Urinary bladder (tissue), 4 donors: ENCODE measurements around the gene TXK. TPM values are rescaled to one million over a fixed set of nuclear protein-coding genes. Genes with fewer than 3 reads are reported as not detected.
"Not testable (repeated sequence)": the region's sequence is repeated elsewhere in the genome, so short reads cannot be mapped to it uniquely, and the experiment has no call there.

Experiments
- DNase-seq: peaks from one replicate; pipeline ENCODE4 v3.0.0-alpha.2; 2015; ENCODE audit errors: extremely low spot score
- H3K27ac ChIP-seq: one replicate; pipeline ENCODE4 v1.5.1; 2013; ENCODE audit warnings: low read depth, mild to moderate bottlenecking, moderate library complexity
- H3K36me3 ChIP-seq: one replicate; pipeline ENCODE4 v1.6.1; 2013; ENCODE audit warnings: mild to moderate bottlenecking, moderate library complexity; ENCODE audit not compliant: insufficient read depth
- H3K4me1 ChIP-seq: one replicate; pipeline ENCODE4 v1.6.1; 2013; ENCODE audit warnings: mild to moderate bottlenecking, moderate library complexity; ENCODE audit not compliant: insufficient read depth
- H3K4me3 ChIP-seq: one replicate; pipeline ENCODE4 v1.5.1; 2013; ENCODE audit warnings: low read depth, low read length
- WGBS: extraction: QIAGEN DNeasy Blood & Tissue Kit; methylation state at CpG from one replicate; pipeline ENCODE4 v1.1.7; 2013; 5-methylcytosine and 5-hydroxymethylcytosine counted together
- polyA plus RNA-seq: library from polyadenylated mRNA; stranded (reverse); fragments of 200-250 nt; gene quantifications from one replicate; pipeline ENCODE4 v1.2.3, GENCODE V29; 2013
- total RNA-seq: library from RNA; depleted of rRNA; stranded (reverse); fragments of >200 nt; gene quantifications from one replicate; pipeline ENCODE4 v1.2.3, GENCODE V29; 2014
- donor health status: healthy with polysubstance abuse.
- donor health status: healthy.

Gene TXK
- total RNA-seq (7.3 TPM), polyA plus RNA-seq (0.89 TPM)

DNA sequence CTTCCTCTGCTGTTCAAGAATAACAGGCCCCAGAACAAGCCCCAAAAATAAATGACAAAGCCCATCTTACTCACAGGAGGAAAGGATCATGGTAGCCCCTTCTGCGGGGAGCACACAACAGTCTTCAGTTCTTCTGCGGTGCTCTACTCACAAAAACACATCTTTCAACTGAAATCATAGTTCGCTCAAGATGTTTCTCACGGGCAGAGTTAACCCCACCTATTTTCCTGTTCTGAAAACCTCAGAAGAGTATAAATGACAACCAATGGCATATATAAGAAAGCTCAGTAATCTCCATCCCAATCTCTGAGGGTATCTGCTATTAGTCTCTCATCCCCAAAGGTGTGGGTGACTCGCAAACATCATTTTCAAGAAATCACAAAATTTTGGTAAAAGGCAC, at the start of gene TXK:
TXK (minus strand) TSS at position 170 of the 400 bp plus-strand sequence; CDS start at position 90, 80 bp downstream.
- Histone ChIP-seq H3K4me3 (no peak within 1 kb of the TSS), H3K4me1 (no peaks in the 10 kb centered on the region), H3K36me3 (peaks cover 4% of the 10 kb centered on the region), H3K27ac (no peak within 1 kb of the TSS)
- 86% methylated on average over 5 of the region's 5 CpGs for WGBS
- DNase-seq, result no peak

DNA sequence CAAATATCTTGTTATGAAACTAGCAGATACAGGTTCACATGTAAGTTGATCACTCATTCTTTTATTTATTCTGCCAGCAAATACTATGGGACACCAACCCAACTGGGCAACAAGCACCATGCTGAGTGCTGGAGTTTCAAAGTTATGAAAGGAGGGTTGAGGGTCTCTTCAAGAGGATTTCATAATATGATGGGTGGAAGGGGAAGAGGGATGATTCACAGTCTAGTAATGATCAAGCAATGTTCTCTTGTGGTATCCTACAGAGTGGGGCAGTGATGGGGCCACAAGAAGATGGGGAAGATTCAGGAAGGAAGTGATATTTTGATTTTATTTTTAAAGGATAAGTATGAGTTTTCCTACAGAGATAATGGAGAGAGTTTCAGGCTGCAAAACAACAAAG, 46.2 kb upstream of the TXK start:
- no peaks in the 10 kb centered on the region for H3K36me3 ChIP-seq
- no peaks in the 10 kb centered on the region for H3K4me1 ChIP-seq
- H3K4me3 ChIP-seq, result no peak overlapping the region
- H3K27ac ChIP-seq, result no peak overlapping the region
- no peak for DNase-seq

DNA sequence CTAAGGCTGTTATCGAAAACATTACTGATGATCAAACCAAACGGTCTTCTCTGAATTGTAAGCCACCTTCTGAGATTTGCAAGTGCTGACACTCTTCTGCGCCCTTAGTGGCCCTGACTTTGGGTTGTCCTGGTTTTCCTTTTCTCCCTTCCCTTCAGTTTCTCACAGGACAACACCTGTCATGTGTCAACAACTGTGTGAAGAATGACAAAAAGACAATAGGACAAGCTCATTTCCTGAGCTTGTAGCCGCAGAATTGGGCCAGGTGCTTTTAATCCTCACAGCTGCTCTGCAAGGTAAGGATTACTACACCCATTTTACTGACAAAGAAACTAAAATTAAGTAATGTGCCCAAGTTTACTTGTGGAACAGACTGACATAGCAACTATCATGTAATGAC, 44.9 kb upstream of the TXK start:
- Histone ChIP-seq H3K36me3 (no peaks in the 10 kb centered on the region), H3K27ac (no peak overlapping the region), H3K4me3 (no peak overlapping the region), H3K4me1 (no peaks in the 10 kb centered on the region)
- WGBS, result 72% methylated on average over 4 of the region's 4 CpGs
- no peak for DNase-seq

DNA sequence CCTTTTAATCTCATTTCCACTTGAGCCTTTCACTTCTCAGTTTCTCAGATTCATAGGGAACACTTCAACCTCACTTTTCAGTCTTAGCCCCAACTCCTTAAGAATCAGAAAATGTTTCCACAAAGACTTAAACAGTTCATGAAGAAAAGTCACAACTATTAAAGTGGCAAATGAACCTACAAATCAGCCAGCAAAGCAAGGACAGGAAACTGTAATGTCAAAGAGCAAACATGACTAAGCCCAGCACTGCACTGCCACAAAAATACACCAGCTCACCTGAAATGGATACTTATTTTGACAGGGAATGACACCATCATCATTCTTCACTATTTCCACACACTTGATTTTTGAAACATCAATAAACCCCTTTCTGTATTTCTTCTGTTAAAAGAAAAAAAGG, 41.8 kb upstream of the TXK start:
- no peak overlapping the region for H3K27ac ChIP-seq
- H3K36me3 ChIP-seq, result no peaks in the 10 kb centered on the region
- H3K4me1 ChIP-seq, result no peaks in the 10 kb centered on the region
- no peak for DNase-seq
- H3K4me3 ChIP-seq, result no peak overlapping the region

DNA sequence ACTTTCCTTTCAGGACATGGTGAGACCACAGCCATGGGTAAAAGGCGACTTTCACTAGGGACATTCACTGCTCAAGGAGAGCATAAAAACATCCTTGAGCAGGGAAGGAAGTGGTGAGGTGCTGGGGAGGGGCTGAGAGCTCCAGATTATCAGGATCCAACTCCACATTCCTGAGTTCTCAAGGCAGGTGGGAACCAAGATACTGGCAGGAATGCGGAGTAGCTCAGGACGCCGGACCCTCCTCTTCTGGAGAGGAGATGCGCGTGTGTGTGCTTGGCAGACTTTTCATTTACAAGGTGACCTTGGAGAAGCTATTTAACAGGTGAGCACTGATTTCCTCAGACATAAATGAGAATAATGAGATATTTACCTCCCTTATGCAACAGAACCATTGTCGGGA, 41.3 kb upstream of the TXK start:
- no peak for DNase-seq
- 53% methylated on average over 7 of the region's 7 CpGs for WGBS
- Histone ChIP-seq H3K27ac (no peak overlapping the region), H3K36me3 (no peaks in the 10 kb centered on the region), H3K4me1 (no peaks in the 10 kb centered on the region), H3K4me3 (no peak overlapping the region)

DNA sequence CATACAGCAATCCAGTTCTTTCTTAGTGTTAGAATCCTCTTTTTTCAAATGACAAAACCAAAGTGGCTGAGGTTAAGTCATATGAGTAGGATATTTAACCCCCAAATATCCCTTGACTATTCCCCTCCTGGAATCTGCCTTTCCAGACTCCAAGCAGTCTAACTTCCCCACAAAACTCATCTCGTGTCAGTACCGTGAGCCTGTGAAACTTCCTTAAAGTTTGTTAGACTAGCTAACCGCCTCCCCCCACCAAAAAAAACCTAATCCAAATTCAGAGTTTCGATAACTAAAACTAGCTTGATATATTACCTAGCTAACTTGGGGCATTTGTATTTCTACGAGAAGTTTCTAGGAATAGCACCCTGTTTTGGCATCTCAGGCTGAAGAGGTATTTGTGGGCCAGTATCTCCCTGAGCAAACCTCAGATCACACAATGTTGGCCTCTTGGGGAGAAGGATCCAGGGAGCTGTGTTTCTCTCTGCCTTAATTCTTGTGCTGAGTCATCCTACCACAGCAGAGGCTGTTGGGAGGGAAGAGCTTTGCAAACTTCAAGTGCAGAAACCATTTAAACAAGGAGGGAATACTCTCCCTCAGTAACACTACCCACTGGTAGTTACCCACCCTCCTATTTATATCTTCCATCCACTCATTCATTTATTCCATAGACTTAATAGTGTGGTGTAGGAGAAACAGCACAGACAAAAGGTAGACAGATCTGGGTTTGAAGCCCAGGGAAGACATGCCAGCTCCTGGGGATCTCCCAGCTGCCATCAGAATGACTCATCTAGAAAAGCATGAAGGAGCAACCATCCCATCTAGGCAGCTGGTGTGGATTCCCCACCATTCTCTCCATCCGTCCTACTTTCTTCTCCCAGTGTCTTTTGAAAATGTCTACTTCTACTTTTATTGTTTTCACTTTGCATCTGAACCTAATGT, 39.3 kb upstream of the TXK start:
- no peak overlapping the region for H3K27ac ChIP-seq
- no peaks in the 10 kb centered on the region for H3K36me3 ChIP-seq
- H3K4me1 ChIP-seq, result no peaks in the 10 kb centered on the region
- no peak for DNase-seq
- 74% methylated on average over 6 of the region's 6 CpGs for WGBS
- no peak overlapping the region for H3K4me3 ChIP-seq

DNA sequence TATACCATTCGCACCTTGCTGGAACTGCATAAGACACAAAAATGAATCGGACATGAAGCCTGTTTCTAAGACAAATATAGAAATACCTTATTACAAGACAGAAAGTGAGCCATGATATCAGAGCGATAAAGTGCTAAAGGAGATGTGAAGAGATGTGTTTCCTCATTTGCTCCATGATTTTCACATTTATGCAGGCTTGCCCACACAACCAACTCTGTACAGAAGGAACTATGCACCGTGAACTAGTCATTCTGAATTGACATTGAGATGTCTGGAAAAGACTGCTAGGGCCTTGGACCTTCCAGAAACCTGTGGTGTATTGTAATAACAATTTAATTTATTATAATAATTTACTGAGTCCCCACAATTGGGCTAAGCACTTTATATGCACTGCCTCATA, 38.6 kb upstream of the TXK start:
- Histone ChIP-seq H3K36me3 (peaks cover under 1% of the 10 kb centered on the region), H3K4me3 (no peak overlapping the region), H3K4me1 (no peaks in the 10 kb centered on the region), H3K27ac (no peak overlapping the region)
- DNase-seq, result no peak
- 70% methylated on average over 4 of the region's 4 CpGs for WGBS

DNA sequence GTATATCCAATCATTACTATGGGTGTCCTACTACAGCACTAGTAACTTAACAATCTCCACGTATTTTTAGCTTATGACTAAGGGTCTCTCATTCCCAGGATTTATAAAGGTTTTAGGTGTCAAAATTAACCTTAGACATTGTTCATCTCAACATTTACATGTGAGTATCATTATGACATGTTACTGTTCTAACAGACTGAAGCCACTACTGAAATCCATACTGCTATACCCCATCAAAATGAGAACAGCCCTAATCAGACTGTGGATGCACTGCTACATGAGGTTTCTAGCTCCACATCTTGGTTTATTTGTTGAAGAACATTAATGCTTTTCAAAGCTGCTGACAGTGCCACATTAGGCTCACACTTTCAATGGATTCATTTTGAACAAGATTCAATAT, 35.6 kb upstream of the TXK start:
- Histone ChIP-seq H3K27ac (no peak overlapping the region), H3K4me3 (no peak overlapping the region), H3K36me3 (peaks cover 2% of the 10 kb centered on the region), H3K4me1 (no peaks in the 10 kb centered on the region)
- DNase-seq, result no peak
- WGBS, result 0% methylated on average over 1 of the region's 1 CpG

DNA sequence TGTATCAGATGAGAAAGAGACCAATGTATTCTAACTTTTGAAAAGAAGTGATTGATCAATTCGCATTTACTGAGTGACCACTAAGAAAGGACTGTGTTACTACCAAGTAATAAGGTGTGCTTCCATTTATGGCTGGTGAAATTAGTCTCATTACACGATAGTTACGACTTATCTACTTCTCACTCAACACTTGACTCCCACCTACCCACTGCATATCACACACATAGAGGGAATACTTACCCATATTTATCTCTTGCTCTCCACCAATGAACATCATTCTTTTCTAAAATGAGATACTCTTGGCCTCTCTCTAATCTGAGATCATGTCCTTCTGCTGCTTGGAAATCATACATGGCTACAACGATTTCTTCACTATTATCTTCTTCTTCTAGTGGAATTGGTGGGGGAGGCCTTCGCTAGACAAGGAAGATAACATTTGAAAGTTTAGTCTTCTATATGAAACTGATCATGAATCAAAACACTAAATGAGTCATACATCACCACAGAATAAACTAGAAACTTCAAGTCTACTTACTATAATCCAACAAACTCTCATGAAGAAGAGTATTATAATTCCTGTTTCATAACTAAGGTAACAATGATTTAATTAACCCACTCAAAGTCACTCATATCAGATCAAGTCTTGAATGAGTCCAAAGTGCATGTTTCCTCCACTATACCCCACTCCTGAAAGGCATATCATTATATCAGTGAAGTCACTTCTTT, 33.7 kb upstream of the TXK start:
- Histone ChIP-seq H3K4me1 (no peaks in the 10 kb centered on the region), H3K27ac (no peak overlapping the region), H3K36me3 (peaks cover 2% of the 10 kb centered on the region), H3K4me3 (no peak overlapping the region)
- WGBS, result 67% methylated on average over 5 of the region's 5 CpGs
- DNase-seq, result no peak

DNA sequence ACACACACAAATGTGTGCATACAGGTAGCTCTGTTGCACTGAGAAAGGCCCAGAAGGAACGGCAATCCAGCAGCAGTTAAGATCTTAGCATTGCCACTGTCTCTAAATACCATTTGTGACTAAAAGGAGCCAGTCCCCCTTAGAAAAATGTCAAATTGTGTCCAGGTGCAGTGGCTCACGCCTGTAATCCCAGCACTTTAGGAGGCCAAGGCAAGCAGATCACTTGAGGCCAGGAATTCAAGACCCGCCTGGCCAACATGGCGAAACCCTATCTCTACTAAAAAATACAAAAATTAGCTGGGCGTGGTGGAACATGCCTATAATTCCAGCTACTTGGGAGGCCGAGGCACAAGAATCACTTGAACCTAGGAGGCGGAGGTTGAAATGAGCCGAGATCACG, 30.5 kb upstream of the TXK start:
- H3K36me3 ChIP-seq, H3K4me1 ChIP-seq, H3K4me3 ChIP-seq, H3K27ac ChIP-seq, DNase-seq: not testable (repeated sequence)
- WGBS, result 91% methylated on average over 9 of the region's 9 CpGs

DNA sequence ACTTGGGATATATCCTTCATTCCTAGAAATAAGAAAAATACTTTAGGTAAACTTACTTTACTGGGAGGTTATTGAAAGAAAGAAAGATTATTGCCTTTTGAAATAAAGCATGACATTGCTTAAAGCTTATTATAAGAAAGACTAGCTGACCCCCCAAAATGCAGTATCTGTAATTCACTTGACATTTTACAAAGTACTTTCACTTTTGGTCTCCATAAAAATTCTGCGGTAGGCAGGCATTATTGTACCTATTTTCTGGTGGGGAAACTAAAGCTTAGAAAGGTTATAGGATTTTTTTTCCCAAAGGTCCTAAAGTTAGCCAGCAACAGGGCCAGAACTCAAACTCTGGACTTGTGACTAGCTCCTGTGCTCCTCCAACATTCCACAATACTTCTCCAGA, 29.7 kb upstream of the TXK start:
- DNase-seq, result no peak
- H3K27ac ChIP-seq, result no peak overlapping the region
- no peak overlapping the region for H3K4me3 ChIP-seq
- WGBS, result 72% methylated on average over 1 of the region's 1 CpG
- H3K36me3 ChIP-seq, result peaks cover 2% of the 10 kb centered on the region
- H3K4me1 ChIP-seq, result no peaks in the 10 kb centered on the region

DNA sequence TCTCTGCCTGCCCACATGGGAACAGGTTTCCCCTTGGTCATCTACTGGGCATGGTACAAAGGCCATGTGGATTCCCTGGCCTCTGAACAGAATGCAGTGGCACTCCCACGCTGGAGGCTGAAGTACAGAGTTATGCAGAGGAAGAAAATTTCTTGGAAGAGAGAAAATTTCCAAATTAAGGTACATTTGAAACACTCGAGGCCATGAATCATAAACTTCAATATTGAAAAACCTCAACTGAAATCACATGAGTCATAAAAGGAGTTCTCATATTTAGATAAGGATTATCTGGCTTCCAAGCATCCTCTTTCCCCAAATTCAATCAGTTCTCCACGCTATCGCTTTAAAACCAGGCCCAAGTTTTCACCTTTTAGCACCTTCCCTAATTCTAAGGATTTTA, 28.1 kb upstream of the TXK start:
- no peaks in the 10 kb centered on the region for H3K36me3 ChIP-seq
- H3K27ac ChIP-seq, result no peak overlapping the region
- no peaks in the 10 kb centered on the region for H3K4me1 ChIP-seq
- H3K4me3 ChIP-seq, result no peak overlapping the region
- DNase-seq, result no peak
- 61% methylated on average over 4 of the region's 4 CpGs for WGBS

DNA sequence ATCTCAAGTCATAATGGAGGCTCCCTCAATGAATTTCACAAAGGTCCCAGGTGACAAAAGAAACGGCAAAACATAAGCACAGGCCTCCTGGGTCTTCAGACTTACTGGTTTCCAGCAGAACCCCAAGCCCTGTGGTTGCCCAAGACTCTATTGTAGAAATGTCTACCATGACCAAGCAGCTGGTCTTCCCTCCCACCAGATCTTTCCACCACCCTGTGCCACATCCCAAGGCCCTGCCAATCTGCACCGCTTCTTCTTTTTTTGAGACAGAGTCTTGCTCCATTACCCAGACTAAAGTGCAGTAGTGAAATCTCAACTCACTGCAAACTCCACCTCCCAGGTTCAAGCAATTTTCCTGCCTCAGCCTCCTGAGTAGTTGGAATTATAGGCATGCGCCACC, 23.2 kb upstream of the TXK start:
- Histone ChIP-seq H3K4me1 (no peaks in the 10 kb centered on the region), H3K27ac (no peak overlapping the region), H3K36me3 (peaks cover 2% of the 10 kb centered on the region), H3K4me3 (no peak overlapping the region)
- WGBS, result 74% methylated on average over 3 of the region's 3 CpGs
- no peak for DNase-seq

DNA sequence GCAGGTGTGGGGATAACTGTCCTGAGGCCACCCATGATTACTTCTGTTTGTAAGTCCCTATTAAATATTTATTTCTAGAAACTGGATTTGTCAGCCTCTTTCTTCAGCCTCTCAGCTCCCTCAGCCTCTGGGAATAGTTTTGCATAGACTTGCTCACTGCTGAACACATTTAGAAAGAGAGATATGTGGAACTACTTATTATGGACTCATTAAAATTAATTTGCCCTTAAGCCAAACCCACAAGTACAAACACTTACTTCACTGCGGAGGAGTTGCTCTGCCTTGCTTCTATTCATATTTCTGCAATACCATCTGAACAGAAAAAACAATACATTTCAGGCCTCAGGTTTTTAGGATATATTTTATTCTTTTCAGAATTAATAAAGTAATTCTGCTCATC, 22.4 kb upstream of the TXK start:
- no peak for DNase-seq
- 95% methylated on average over 1 of the region's 1 CpG for WGBS
- Histone ChIP-seq H3K4me1 (no peaks in the 10 kb centered on the region), H3K4me3 (no peak overlapping the region), H3K27ac (no peak overlapping the region), H3K36me3 (peaks cover 2% of the 10 kb centered on the region)
